Stimulated activated CD4-positive, alpha-beta T cell treated with anti-CD3 and anti-CD28 coated beads, Interleukin-4, amount 100 ng/mL, for 4 hours (primary cell): ENCODE measurements around the gene MSX1.

Experiments
- DNase-seq, 2 experiments: peaks; one replicate each; pipeline ENCODE4 v3.0.0-alpha.2; 2020

The MSX1 gene

DNA sequence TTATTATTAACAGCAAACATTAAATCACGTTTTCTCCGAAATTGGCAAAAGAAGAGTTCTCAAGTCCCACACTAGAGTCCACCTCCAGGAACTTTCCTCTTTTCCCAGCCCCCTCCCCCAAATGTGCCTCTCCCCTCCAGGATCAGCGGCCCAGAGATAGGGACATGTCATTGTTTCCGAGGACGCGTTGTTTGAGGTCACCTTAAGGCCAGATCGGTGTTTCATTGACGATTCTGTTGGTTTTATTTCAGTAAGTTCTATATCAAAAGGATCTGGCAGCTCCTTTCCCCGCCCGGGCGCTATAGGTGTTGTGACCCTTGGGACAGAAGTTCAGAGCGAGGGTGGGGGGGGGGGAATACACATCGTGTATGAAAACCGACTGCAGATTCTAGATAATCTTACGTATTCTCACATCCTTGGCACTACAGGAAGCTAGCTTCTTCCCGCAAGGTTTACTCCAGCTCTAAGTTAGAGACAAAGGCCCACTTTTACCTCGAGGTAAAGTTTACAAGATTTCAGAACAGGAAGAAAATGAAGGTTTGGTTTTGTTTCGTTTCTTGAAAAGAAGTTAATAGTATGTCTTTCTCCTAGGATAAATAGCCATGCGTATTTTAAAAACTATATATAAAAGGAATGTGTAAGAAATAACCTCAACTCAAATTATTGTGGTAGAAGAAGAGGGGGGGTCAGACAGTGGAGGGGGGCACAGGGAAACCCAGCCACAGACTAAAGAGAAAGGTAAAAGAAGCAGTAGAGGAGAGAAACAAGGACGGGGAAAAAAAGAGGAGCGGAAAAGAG, 739 bp upstream of the MSX1 start:
- no peak for DNase-seq

DNA sequence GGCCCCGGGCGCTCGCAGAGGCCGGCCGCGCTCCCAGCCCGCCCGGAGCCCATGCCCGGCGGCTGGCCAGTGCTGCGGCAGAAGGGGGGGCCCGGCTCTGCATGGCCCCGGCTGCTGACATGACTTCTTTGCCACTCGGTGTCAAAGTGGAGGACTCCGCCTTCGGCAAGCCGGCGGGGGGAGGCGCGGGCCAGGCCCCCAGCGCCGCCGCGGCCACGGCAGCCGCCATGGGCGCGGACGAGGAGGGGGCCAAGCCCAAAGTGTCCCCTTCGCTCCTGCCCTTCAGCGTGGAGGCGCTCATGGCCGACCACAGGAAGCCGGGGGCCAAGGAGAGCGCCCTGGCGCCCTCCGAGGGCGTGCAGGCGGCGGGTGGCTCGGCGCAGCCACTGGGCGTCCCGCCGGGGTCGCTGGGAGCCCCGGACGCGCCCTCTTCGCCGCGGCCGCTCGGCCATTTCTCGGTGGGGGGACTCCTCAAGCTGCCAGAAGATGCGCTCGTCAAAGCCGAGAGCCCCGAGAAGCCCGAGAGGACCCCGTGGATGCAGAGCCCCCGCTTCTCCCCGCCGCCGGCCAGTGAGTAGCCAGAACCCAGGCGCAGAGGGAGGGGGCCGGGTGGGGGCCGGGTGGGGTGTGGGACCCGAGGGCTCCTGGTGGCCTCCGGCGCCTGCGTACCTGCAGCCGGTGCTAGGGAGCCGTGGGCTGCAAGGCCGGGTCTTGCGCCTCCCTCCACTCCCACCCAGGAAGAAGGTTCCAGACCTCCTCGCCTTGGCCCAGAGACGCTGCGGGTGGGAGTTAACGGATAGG, 534 bp downstream of the MSX1 start:
- no peak for DNase-seq

DNA sequence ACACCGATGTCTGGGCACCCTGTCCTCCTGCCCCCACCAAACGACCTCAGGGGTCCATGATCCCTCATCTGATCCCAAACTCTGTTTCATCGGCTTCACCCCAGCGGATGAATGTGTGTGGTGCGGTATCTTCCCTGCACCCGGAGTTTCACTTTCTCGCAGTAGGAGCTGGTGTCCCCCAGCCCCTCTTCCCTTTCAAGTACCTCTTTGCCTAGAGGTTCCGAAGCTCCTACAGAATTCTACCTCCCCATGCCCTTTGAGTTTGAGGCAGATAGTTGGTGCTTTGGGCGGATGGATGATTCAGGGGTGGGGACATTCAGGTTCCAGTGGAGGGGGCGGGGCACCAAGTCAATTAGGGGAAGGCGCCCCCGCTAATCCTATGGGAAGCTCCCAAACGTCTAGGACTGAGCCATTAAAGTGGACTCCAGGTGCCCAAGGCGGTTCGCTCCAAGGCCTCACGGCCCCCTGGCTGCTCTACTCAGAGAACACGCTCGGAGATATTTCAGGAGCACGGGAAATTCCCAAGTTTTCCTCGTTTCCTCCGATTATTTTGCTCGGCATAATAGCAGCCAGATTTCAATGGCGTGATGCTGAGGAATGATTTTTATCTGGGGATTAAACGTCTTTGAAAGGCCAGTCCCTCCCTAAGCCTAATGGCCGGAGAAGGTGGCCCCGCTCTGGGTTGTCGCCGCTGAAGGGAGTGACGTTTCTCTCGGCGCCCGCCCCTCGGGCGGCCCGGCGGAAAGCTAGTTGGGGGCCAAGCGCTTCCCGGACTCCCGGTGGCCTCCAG, 1.3 kb downstream of the MSX1 start:
- no peak for DNase-seq

DNA sequence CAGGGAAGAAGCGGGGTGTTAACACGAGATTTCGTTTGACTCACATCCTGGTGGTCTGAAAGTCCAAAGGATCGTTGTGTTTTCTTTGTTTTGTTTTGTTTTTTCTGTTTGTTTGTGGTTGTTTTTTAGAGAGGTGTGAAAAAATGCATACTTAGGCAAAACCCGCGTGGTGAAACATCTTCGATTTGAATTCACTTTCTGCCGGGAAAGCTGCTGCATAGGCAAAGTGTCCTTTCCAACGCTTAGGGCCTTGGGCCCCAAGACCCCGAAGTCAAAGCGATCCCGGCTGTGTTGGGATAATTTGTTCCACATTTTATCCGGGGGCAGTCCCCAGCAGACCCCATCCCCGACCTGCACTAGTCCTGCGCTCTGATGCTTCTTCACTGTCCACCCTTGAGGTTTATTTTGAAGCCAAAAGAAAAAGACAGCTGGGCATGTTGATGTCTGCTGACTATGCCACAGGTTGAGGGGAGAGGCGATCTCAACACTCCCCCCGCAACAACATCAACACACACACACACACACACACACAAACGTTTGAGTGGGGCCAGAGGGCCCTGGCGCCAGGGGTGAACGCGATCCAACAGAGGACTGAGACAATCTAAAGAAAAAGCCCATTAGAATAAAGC, 2.0 kb downstream of the MSX1 start:
- no peak for DNase-seq

DNA sequence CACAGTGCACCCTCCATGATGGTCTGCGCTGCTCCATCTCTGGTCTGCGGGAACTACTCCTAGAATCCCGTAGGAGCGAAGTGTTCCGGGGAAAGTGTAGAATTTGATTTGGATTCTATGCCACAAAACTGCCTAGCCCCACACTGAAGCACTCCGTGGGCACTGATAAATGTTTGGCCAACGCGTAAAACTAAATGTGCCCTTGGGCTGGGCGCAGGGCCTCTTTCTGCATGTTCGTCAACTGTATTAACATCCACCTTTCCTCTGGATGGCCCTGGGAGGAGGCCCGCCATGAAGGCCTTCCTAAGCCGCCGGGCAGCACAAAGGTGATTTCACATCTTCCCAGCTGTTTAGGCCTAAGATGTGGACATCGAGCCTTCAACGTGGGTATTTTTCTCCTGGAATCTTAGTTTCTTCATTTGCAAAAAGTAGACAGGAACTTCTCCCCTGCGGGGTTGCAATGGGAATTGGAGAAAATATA, 2.6 kb downstream of the MSX1 start:
- no peak for DNase-seq

DNA sequence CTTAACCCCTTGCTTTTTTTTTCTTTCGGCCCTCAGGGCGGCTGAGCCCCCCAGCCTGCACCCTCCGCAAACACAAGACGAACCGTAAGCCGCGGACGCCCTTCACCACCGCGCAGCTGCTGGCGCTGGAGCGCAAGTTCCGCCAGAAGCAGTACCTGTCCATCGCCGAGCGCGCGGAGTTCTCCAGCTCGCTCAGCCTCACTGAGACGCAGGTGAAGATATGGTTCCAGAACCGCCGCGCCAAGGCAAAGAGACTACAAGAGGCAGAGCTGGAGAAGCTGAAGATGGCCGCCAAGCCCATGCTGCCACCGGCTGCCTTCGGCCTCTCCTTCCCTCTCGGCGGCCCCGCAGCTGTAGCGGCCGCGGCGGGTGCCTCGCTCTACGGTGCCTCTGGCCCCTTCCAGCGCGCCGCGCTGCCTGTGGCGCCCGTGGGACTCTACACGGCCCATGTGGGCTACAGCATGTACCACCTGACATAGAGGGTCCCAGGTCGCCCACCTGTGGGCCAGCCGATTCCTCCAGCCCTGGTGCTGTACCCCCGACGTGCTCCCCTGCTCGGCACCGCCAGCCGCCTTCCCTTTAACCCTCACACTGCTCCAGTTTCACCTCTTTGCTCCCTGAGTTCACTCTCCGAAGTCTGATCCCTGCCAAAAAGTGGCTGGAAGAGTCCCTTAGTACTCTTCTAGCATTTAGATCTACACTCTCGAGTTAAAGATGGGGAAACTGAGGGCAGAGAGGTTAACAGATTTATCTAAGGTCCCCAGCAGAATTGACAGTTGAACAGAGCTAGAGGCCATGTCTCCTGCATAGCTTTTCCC, 3.4 kb downstream of the MSX1 start:
- no peak for DNase-seq

DNA sequence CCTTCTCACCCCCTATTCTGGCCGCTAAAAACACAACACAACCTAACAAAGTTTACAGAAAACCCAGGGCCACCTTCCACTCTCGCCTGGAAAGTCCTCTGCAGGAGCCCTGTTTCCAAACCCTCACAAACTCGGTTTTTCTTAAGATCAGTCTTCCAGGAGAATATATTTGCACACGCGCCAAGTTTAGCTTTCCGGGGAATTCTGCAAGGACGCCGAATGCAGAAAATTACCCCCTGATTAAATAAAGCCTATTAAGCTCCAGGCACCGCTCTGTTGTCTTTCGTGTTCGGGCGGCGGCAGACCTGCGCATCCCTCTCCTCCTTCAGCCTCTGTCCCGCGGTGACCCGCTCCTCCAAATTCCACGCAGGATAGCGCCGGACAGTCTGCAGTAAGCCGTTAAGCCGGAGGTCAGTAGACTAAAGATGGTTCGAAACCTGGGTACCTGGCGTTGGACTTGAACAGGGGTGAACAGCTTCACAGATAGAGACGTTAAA, 5.0 kb downstream of the MSX1 start:
- no peak for DNase-seq

DNA sequence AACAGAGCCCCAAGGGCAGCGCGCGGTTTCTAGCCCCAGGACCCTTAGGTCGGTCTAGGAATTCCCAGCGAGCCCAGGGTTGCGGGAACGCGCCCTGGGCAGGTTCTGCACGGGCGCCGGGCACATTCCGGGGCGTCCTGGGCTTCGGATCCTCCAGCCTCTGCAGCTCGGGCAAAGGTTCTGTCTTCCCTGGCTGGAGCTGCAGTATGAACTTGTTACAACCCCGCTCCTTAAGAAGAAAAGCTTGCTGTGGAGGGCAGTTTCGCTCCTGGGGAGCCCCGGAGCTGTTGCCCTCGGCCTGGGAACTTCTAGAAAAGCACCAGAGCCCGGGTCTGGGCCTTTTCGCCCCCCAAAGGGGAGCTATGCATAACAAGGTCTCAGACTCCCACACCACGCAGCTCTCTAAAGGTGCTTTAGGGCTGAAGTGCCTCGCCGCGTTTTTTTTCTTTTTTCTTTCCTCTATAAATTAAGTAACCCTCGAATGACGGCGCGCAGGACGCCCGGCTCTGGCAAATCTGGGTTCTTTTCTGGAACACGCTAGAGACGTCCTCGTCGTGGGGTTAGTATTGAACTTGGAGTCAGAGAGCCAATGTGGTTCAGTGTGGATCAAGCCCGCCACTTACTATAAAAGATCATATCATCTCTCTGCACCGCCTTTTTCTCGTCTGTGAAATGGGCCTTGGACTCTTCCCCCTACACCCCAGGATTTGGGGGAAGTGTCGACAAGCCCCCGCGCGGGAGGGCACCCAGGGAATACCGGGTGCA, 5.7 kb downstream of the MSX1 start:
- no peak for DNase-seq

DNA sequence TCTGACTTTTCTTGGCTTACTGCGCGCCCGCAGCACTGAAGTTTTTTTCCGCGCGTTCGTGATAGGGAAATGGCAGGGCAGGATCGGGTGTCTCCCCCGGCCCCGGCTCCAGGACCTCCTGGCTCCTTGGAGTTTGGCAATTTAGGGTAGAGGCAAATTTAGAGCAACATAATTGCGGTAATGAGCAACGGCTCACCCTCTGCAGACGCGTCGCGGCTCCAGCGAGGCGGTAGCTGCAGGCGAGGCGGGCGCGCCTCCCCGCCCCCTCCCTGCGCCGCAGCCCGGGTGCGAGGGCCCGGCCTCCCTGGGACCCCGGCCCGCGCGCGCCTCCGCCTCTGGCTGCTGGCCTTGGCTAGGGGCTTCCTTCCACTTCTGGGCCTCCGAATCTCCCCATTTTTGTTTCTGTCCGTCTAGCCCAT, 6.2 kb downstream of the MSX1 start:
- no peak for DNase-seq

DNA sequence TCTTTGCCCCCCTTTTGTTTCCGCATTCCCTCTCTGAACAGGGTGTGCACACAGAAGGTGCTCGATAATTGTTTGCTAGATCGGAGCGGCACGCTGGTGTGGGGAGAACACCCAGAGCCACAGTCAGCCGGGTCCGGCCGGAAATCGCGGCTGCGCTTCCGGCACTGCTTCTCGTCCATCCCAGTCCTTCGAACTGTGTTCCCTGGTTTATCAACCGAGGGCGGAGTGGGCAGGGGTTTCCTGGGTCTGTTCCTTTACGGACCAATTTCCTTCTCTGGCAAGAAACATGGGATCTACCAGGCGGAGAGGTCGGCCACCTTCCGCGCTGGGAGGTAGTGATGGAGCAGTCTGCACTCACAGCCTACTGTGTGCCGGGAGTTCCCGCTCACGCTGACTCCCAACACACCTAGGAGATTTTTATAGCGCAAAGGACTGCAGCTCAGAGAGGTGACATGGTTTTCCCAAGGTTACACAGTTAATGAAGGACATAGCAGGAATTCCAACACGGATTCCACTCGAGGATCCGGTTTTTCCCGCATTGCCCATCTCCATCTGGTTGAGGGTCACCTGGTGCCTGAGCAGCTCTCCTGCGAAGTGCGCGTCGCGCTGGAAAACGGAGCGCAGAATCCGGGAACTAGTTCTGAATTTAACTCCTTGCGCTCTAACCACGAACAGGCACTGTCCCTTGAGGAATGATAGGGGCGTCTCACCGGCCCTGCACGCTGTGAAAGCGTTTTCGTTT, 6.8 kb downstream of the MSX1 start:
- no peak for DNase-seq

DNA sequence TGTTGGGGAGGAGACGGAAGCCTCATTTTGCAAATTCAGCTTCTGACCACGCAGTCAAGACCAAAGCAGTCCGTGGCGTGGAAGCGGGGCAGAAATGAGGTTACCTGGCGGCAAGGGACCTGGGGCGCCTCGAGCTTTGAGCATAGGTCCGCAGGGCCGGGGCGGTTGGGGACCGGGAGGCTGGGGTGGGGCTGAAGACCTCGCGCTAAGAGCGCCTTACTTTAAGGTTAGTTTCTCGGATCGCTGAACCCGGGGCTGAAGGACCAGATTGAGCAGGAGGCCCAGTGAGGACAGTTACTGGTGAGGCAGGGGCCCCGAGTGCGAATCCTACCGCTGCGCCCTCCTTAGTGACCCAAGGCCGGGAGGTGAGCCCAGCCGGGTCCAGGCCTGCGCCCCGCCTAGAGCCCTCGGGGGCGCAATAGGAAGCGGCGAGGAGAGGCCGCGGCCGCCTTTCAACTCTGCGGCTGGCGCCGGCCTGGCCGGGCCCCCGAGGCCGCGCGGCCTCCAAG, 7.5 kb downstream of the MSX1 start:
- no peak for DNase-seq

DNA sequence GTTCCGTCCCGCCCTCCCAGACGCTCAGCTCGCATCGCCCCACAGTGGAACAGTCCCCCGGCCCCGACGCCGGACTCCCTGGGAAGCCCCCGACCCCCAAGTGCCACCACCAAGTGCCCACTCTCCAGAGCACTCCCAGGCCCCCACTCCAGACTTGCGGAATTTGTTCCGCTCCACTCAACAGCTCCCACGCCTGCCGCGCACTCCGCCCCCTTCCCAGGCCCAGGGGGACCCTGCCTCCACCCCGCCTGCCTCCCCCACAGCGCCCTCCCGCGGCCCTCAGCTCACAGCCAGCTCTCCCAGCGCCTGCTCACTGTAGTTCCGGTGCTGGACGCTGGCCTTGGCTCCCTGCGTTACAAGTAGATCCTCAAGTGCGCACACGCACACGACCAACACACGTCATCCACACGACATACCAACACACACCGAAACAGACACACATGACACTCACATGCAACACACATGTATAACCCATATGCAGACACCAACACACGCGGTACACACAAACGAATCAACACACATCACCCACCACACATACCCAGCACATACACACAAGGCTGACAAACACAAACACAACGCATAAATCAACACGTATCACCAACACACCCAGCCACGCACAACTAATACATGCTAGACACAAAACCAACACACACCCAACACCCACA, 8.0 kb downstream of the MSX1 start:
- no peak for DNase-seq

DNA sequence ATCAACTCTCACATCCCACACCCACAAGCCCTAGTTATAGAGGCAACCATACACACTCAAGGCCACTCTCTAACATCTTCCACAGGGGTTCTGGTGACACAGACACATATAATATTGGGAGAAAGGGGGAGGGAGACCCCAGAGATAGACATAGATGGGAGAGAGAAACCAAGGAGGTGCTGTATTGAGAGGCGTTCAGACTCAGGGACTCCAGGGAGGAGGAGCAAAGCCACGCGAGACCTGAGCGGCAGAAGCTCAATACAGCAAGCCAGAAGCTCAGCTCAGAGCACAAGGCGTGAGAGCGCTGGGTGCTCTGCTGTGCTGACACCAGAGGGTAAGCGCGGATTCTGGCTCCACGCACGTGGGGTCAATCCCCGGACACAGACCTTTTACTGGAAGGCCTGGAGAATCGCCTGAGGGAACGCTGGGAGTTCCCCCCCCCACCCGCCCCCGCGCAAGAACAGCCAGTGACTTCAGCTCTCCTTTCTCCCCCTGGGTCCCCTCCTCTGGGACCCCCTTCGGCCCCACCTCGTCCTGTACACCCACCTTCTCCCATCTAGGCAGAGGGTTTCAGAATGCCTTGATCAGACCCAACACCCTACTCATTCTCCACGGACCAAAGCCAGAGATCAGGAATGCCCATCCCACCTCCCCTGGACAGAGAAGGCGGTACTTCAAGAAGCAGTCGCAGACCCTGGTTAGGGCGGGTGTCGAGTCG, 8.7 kb downstream of the MSX1 start:
- DNase-seq, result no peak

DNA sequence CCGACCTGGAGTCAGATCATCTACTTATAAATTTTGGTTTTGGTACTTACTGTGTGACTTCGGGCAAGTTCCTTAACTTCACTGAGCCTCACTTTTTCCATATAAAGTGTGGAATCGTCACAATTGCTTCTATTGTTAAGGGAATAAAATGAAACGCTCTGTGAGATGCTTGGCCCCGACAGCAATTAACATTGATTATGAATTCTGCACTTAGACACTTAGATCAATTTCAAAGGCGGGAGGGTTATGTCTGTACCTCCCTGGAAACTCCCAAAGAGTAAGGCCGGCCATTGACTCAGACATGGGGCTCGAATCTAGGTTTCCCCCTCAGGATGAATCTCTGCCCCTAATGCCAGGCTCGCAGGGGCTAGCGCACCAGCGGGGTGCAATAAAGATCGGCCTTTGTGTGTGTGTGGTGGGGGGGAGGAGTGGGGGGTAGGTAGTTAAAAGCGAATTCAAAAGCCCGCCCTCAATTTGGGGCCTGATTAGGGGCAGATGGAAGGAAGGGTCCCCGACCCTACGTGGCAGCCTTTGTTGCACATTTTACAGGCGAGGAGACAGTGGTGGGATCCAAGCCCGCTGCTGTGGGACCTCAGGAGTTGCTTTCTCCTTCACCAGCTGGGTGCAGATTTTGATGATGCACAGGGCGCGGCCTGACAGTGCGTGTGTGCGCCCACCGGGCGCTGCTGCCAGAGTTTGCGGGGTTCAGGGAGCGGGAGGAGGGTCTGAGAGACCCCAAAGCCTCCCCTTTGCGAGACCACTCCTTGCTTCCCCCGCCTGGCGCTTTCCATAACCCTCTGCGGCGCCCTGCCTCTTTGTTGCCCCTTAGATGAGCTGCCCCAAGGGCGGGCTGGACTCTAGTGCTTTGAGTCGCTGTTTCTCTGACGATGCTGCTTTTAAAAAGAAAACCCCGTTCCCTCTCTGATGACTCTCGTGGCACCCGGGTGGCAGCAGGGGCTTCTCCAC, 9.6 kb downstream of the MSX1 start:
- no peak for DNase-seq

DNA sequence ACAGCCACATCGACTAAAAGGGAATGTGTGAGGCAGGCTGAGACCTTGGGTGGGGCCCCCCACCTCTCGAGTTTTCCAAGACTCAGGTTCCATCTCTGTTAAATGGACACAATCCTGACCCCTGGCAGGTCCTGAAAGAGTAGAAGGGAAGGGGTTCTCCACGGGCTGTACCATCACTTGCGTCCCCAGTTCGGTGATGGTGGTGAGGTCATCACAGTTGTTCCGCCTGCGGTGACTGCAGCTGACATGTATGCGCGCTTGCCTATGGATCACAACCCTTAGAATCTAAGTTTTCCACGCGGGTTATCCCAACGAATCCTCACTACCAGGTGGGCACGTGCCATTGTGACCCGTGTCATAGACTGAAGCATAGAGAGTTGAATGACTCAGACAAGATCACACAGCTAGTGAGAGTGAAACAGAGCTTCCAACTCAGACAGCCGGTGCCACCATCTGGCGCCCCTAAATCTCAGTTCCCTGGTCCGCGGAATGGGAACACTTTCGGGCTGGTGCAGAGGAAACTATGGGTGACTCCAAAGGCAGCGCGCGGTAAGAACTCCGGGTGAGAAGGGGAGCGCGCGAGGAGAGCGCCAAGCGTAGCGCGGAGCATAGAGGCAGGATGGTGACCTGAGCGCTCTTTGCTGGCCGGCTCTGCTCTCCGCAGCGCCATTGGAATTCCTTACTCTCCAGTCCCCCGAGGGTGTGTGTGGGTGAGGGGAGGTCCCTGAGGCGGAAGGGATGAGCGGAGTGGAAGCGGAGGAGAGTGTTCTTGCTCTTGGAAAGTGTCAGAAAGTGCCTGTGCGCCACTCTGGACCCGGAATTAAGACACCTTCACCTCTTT, 10.5 kb downstream of the MSX1 start:
- DNase-seq, result no peak

DNA sequence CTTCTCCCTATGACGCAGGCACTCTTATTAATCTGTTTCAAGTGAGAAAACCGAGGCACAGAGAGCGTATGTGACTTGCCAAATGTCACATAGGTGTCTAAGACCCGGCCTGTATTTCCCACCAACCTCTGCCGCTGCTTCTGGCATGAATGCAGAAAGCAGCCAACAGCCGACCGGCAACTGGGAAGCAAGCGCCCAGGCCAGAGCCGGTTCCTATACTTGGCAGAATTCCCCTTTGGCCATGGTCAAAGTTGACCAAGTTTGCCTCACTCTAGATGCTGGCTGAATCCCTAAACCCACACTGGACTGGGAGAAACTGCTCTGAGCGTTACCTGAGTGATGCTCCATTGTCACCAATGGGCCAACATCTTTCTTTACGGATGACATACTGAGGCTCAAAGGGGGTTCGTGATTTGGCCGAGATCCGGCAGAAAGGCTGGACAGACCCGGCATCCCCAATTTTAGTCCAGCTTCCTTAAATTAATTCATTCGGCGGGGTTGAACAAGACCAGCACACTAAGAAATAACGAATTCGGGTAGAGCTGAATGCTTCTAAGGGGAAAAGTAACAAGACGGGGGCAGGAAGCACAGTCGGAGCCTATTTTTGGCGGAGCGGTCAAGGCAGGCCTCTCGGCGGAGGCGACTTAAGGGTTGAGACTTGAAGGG, 11.2 kb downstream of the MSX1 start:
- DNase-seq, result no peak
